Suprapubic skin (tissue), 4 donors: ENCODE data around the gene MAGEA2B. TPM values are rescaled to one million over a fixed set of nuclear protein-coding genes. Genes with fewer than 3 reads are reported as not detected.
"Not testable (repeated sequence)": the region's sequence is repeated elsewhere in the genome, so short reads cannot be mapped to it uniquely, and the experiment has no call there.

Source experiments
- DNase-seq, 2 donors: peaks; one replicate each; pipeline ENCODE4 v3.0.0-alpha.2; 2019; ENCODE audit warnings: low spot score in 2 of 2
- H3K27ac ChIP-seq: fragments of 200-600 bp; sonication (generic); one replicate; pipeline ENCODE4 v1.5.1; 2019
- H3K27me3 ChIP-seq: fragments of 200-600 bp; sonication (generic); one replicate; pipeline ENCODE4 v1.5.1; 2019
- H3K36me3 ChIP-seq: fragments of 200-600 bp; sonication (generic); one replicate; pipeline ENCODE4 v1.5.1; 2019
- H3K4me1 ChIP-seq: fragments of 200-600 bp; sonication (generic); one replicate; pipeline ENCODE4 v1.5.1; 2019
- H3K4me3 ChIP-seq: fragments of 200-600 bp; sonication (generic); one replicate; pipeline ENCODE4 v1.5.1; 2019; ENCODE audit warnings: mild to moderate bottlenecking
- H3K9me3 ChIP-seq: fragments of 200-600 bp; sonication (generic); one replicate; pipeline ENCODE4 v1.5.1; 2019
- CTCF ChIP-seq, 2 donors: fragments of 200-600 bp in 1 of 2; fragments of 450-650 bp in 1 of 2; sonication (generic) in 1 of 2; IDR thresholded peaks; one replicate each; pipeline ENCODE4 v1.5.1; 2016 to 2019; ENCODE audit warnings: antibody characterized with exemption in 2 of 2, mild to moderate bottlenecking in 1 of 2, moderate library complexity in 1 of 2
- EP300 ChIP-seq: sonication (generic); formaldehyde crosslinking; IDR thresholded peaks from one replicate; pipeline ENCODE4 v1.6.1; 2017; ENCODE audit warnings: antibody characterized with exemption
- whole genome bisulfite sequencing: methylation state at CpG from one replicate; pipeline ENCODE4 v1.1.5; 2018; 5-methylcytosine and 5-hydroxymethylcytosine counted together
- total RNA-seq, 4 donors: library from RNA; depleted of rRNA; stranded (reverse); fragments of >200 nt; gene quantifications; one replicate each; pipeline ENCODE4 v1.1.0, GENCODE V29; 2016

Gene MAGEA2B, protein sequence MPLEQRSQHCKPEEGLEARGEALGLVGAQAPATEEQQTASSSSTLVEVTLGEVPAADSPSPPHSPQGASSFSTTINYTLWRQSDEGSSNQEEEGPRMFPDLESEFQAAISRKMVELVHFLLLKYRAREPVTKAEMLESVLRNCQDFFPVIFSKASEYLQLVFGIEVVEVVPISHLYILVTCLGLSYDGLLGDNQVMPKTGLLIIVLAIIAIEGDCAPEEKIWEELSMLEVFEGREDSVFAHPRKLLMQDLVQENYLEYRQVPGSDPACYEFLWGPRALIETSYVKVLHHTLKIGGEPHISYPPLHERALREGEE
- total RNA-seq = not detected

GRCh38 chrX:152713815-152714787, at the start of gene MAGEA2B:
MAGEA2B (plus strand) TSS chrX:152714628; CDS start chrX:152717107, 2,479 bp downstream.
- not testable (repeated sequence) for DNase-seq, H3K4me1 ChIP-seq, H3K36me3 ChIP-seq, H3K27ac ChIP-seq, H3K9me3 ChIP-seq, H3K27me3 ChIP-seq, H3K4me3 ChIP-seq
- WGBS = no CpG with 5 or more reads among the region's 35 CpGs

- Histone ChIP-seq H3K36me3 (no peaks in the 10 kb centered on the region), H3K27me3 (no peaks in the 10 kb centered on the region), H3K4me1 (no peaks in the 10 kb centered on the region), H3K27ac (no peak overlapping the region), H3K4me3 (no peak overlapping the region), H3K9me3 (no peaks in the 10 kb centered on the region)
- TF ChIP-seq CTCF (IDR thresholded peaks at IDR 0.05) (no peak), EP300 (no peak)
- DNase-seq = no peak
- WGBS = 76% methylated on average over 2 of the region's 2 CpGs
Observed at GRCh38 chrX:152674135-152674534, 40.3 kb upstream of the MAGEA2B start.

DNA sequence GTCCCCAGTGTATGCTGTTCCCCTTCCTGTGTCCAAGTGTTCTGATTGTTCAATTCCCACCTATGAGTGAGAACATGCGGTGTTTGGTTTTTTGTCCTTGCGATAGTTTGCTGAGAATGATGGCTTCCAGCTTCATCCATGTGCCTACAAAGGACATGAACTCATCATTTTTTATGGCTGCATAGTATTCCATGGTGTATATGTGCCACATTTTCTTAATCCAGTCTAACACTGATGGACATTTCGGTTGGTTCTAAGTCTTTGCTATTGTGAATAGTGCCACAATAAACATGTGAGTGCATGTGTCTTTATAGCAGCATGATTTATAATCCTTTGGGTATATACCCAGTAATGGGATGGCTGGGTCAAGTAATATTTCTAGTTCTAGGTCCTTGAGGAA, 39.8 kb upstream of the MAGEA2B start:
- H3K4me1 ChIP-seq, H3K4me3 ChIP-seq, H3K27ac ChIP-seq, H3K9me3 ChIP-seq, H3K27me3 ChIP-seq, DNase-seq, H3K36me3 ChIP-seq: not testable (repeated sequence)
- WGBS = 80% methylated on average over 3 of the region's 3 CpGs

- H3K27me3 ChIP-seq, H3K9me3 ChIP-seq, DNase-seq, H3K36me3 ChIP-seq, H3K27ac ChIP-seq, H3K4me1 ChIP-seq, H3K4me3 ChIP-seq: not testable (repeated sequence)
- WGBS = no CpG with 5 or more reads among the region's 3 CpGs
Observed at GRCh38 chrX:152681012-152681411, 33.4 kb upstream of the MAGEA2B start.

- not testable (repeated sequence) for H3K4me3 ChIP-seq, H3K4me1 ChIP-seq, H3K27me3 ChIP-seq, H3K9me3 ChIP-seq, DNase-seq, H3K36me3 ChIP-seq, H3K27ac ChIP-seq
- no CpG with 5 or more reads among the region's 34 CpGs for WGBS
Observed at GRCh38 chrX:152697952-152698931, 16.2 kb upstream of the MAGEA2B start, which contains the start of gene MAGEA3. MAGEA3 (plus strand) TSS chrX:152698794; CDS start chrX:152700833, 2,039 bp downstream.

GRCh38 chrX:152700390-152700789, 14.0 kb upstream of the MAGEA2B start:
- H3K27me3 ChIP-seq, H3K27ac ChIP-seq, H3K4me3 ChIP-seq, H3K4me1 ChIP-seq, H3K36me3 ChIP-seq, H3K9me3 ChIP-seq: not testable (repeated sequence)
- peak in 1 of 2 donors; percentile 49 for DNase-seq
- WGBS = 100% methylated on average over 3 of the region's 5 CpGs

DNA sequence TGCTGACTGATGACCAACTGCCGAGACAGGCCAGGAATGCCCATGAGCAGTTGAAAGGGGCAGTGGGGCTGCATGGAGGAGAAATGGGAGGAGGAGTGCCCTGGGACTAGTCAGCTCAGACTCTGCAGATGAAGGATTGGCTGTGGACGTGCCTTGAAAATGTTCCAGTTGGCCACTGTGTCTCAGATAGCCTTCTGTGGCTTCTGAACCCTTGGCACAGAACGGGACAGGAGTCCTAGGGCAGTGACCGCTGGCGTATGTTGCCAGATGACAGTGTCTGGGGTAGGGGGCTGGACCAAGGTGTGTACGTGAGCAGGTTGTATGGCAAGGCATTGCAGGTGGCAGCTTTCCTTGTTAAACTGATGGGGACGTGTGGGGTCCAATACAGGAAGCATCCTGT, 7.9 kb upstream of the MAGEA2B start:
- not testable (repeated sequence) for H3K36me3 ChIP-seq, H3K4me3 ChIP-seq, H3K4me1 ChIP-seq, H3K27ac ChIP-seq, H3K27me3 ChIP-seq, DNase-seq, H3K9me3 ChIP-seq
- WGBS = 80% methylated on average over 1 of the region's 7 CpGs

DNA sequence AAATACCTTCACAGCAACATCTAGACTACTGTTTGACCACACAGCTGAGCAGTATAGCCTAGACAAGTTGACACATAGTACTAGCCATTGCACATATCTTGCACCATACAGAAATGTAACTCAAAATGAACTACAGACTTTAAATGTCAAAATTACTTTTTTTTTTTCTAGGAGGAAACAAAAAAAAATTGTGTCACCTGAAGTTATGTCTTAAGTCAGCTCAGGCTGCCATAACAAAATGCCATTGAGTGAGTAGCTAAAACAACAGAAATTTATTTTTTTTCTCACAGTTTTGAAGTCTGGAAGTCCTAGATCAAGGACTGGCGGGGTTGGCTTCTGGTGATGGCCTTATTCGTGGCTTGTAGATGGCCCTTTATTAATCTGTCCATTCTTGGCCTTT, 5.3 kb upstream of the MAGEA2B start, which contains the start of gene CSAG2:
Gene CSAG2, minus strand, starts transcription at position 101 of the 400 bp plus-strand sequence. CDS start 161 bp downstream, outside the sequence.
- H3K27me3 ChIP-seq, H3K27ac ChIP-seq, H3K4me3 ChIP-seq, H3K4me1 ChIP-seq, DNase-seq, H3K36me3 ChIP-seq, H3K9me3 ChIP-seq: not testable (repeated sequence)
- WGBS = no CpG with 5 or more reads among the region's 2 CpGs

DNA sequence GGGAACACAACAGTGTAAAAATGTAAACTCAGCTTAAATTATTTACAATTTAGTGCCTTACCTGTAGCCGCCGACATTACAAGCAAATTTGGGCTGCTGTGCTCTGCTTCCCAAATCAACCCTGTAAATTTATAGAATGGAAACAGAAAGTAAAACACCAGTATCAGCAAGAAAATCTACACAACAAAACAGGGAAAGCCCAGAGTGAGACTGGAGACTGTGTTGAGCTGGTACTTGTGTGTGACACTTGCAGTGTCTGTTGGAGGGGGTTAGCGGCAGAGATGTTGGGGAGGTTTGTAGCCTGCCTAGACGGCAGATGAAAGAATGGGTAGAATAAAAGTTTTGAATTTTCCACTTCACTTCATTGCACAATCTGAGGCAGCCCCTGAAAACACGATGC, 1.2 kb upstream of the MAGEA2B start:
- no CpG with 5 or more reads among the region's 5 CpGs for WGBS
- H3K4me3 ChIP-seq, H3K27ac ChIP-seq, H3K27me3 ChIP-seq, DNase-seq, H3K4me1 ChIP-seq, H3K9me3 ChIP-seq, H3K36me3 ChIP-seq: not testable (repeated sequence)
